OCI-LY7 (cell line): ENCODE measurements around the gene CEP78. TPM values are rescaled to one million over a fixed set of nuclear protein-coding genes. Genes with fewer than 3 reads are reported as not detected.

Source experiments
- BruUV-seq: library from RNA; stranded (reverse); fragments of 400-500 nt; replicated peaks from 2 replicates; lab custom pipeline; 2021; lab: Mats Ljungman, UMichigan
- CTCF ChIA-PET: fragments of 300-600 bp; sonication (Branson Sonifier 250); formaldehyde crosslinking; loops from one replicate; lab custom pipeline; 2022; ENCODE audit warnings: antibody characterized with exemption; ENCODE audit not compliant: unreplicated experiment; lab: Charles Lee
- POLR2A ChIA-PET: fragments of 300-600 bp; sonication (Branson Sonifier 250); formaldehyde crosslinking; loops from one replicate; lab custom pipeline; 2022; ENCODE audit warnings: antibody characterized with exemption; lab: Charles Lee
- DNase-seq: peaks from one replicate; pipeline ENCODE4 v3.0.0-alpha.2; 2015; ENCODE audit warnings: low spot score
- H2AFZ ChIP-seq: fragments of 200-600 bp; sonication (generic), shearing (Covaris generic); 2 replicates; pipeline ENCODE4 v1.6.1; 2014; ENCODE audit warnings: mild to moderate bottlenecking, antibody characterized with exemption, low read length, moderate library complexity
- H3K27ac ChIP-seq: fragments of 200-600 bp; sonication (generic); 2 replicates; pipeline ENCODE4 v1.5.1; 2014; ENCODE audit warnings: mixed run types, low read depth, mild to moderate bottlenecking, moderate library complexity, low read length, inconsistent platforms; ENCODE audit not compliant: poor library complexity, severe bottlenecking
- H3K36me3 ChIP-seq: fragments of 200-600 bp; sonication (generic); 2 replicates; pipeline ENCODE4 v1.6.1; 2014; ENCODE audit warnings: mild to moderate bottlenecking, antibody characterized with exemption, low read length, moderate library complexity, mixed read lengths; ENCODE audit not compliant: insufficient read depth
- H3K4me1 ChIP-seq: fragments of 200-600 bp; sonication (generic); 2 replicates; pipeline ENCODE4 v1.5.1; 2014; ENCODE audit warnings: mild to moderate bottlenecking, low read length; ENCODE audit not compliant: insufficient read depth, poor library complexity, severe bottlenecking
- H3K4me2 ChIP-seq: fragments of 200-600 bp; sonication (generic); 2 replicates; pipeline ENCODE4 v1.6.1; 2014; ENCODE audit warnings: mild to moderate bottlenecking, low read length
- H3K4me3 ChIP-seq: fragments of 200-600 bp; sonication (generic); 2 replicates; pipeline ENCODE4 v1.5.1; 2014; ENCODE audit warnings: mild to moderate bottlenecking, low read depth, low read length; ENCODE audit not compliant: poor library complexity, severe bottlenecking
- H3K79me2 ChIP-seq: fragments of 200-600 bp; sonication (generic); 2 replicates; pipeline ENCODE4 v1.6.1; 2016; ENCODE audit warnings: low read depth, mild to moderate bottlenecking, low read length, moderate library complexity, mixed read lengths; ENCODE audit not compliant: insufficient read depth
- H3K9me2 ChIP-seq: fragments of 200-600 bp; sonication (generic); 2 replicates; pipeline ENCODE4 v1.6.1; 2016; ENCODE audit warnings: mild to moderate bottlenecking, low read length, mixed read lengths; ENCODE audit not compliant: insufficient read depth
- H3K9me3 ChIP-seq: fragments of 200-600 bp; sonication (generic); 2 replicates; pipeline ENCODE4 v1.6.1; 2014; ENCODE audit warnings: mild to moderate bottlenecking, mixed run types, low read length, mixed read lengths
- H4K20me1 ChIP-seq: fragments of 200-600 bp; sonication (generic); 2 replicates; pipeline ENCODE4 v1.6.1; 2014; ENCODE audit warnings: mild to moderate bottlenecking, antibody characterized with exemption, low read length, moderate library complexity, mixed read lengths; ENCODE audit not compliant: insufficient read depth
- EZH2phosphoT487 ChIP-seq: fragments of 200-600 bp; sonication (generic); IDR thresholded peaks from 2 replicates; pipeline ENCODE4 v1.6.1; 2018; ENCODE audit warnings: low read depth, borderline replicate concordance, mild to moderate bottlenecking, mixed run types, antibody characterized with exemption, low read length, moderate library complexity, mixed read lengths
- intact Hi-C: fragments of 100-400 bp; cut with micrococcal nuclease; formaldehyde crosslinking; loops from one replicate; pipeline ENCODE4 v1.10.0; 2022; ENCODE audit not compliant: unreplicated experiment
- total RNA-seq, 2 experiments: library from RNA; depleted of rRNA in 1 of 2; stranded (reverse); fragments of >200 nt in 1 of 2; shearing (Covaris generic) in 1 of 2; gene quantifications; 2 replicates each; pipeline ENCODE4 v1.2.3, GENCODE V29; 2014 to 2022
- TF ChIP-seq, protein P1 (sequence below): fragments of 200-600 bp; sonication (generic); conservative IDR thresholded peaks from 2 replicates; pipeline ENCODE4 v1.5.1; 2014; ENCODE audit warnings: mild to moderate bottlenecking, antibody characterized with exemption, low read length, moderate library complexity, mixed read lengths

CEP78 gene
- total RNA-seq, 2 experiments from 2014 or later: 49.5 to 59.3 TPM

DNA sequence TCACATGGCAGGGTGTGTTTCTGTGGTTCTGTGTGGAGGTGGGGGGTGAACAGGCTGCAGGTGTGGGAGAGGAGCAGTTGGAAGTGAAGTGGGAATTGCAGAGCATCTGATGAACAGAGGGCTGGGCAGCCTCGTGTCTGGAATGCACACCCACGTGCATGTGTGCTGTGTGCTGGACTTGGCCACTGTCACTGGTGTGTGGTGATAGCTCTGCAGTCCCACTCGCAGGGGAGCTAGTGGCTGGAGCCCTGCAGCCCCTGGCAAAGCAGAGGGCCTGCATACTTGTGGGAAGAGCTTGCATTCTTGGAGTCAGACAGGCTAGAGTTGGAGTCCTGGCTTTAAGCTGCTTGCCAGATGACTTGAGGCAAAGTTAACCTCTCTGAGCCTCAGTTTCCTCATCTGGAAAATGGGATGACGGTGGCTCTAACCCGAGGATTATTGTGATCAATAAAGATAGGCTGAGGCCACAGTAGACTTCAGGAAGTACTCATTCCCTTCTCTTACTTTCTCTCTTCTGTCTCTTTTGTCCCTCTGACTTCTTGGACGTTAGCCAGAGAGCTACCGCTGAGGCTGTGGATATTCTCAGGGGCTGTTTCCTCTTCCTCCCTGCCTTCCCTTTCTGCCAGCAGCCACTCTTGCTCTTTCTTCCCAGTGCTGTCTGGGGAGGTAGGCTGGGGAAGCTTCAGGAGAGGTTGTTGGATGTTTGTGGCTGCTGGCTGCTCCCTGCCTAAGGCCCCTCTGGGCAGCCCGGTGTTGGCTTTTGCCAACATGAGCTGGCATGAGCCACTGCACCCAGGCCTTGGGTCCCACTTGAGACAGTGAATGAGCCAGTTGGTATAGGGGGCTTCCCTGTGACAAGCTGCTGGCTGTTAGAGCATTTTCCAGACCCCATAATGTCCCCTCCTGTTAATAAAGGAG is 79.3 kb downstream of the CEP78 start:
- no peak overlapping the region for H3K27ac ChIP-seq
- ChIA-PET CTCF (no interaction called here), POLR2A (interaction anchor here (0.5 to 1.6 kb wide), 3 partner anchors 11 to 18 kb away, joined by 3 to 7 read pairs (median 4); partner anchors contain the start of gene PSAT1)
- no peak for DNase-seq
- H4K20me1 ChIP-seq: no peaks in the 10 kb centered on the region
- intact Hi-C loops: loop anchor here (5.0 kb wide), 1 partner anchor 48 kb away; no protein-coding TSS in a partner anchor
- no peaks in the 10 kb centered on the region for H3K4me1 ChIP-seq
- no peaks in the 10 kb centered on the region; the same call in 1 of the 2 replicates for H3K79me2 ChIP-seq
- no peak overlapping the region for H2AFZ ChIP-seq
- no peak for TF ChIP-seq EZH2phosphoT487
- TF ChIP-seq, protein P1, sequence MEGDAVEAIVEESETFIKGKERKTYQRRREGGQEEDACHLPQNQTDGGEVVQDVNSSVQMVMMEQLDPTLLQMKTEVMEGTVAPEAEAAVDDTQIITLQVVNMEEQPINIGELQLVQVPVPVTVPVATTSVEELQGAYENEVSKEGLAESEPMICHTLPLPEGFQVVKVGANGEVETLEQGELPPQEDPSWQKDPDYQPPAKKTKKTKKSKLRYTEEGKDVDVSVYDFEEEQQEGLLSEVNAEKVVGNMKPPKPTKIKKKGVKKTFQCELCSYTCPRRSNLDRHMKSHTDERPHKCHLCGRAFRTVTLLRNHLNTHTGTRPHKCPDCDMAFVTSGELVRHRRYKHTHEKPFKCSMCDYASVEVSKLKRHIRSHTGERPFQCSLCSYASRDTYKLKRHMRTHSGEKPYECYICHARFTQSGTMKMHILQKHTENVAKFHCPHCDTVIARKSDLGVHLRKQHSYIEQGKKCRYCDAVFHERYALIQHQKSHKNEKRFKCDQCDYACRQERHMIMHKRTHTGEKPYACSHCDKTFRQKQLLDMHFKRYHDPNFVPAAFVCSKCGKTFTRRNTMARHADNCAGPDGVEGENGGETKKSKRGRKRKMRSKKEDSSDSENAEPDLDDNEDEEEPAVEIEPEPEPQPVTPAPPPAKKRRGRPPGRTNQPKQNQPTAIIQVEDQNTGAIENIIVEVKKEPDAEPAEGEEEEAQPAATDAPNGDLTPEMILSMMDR: no peak
- no peak overlapping the region for H3K4me2 ChIP-seq
- no peaks in the 10 kb centered on the region for H3K9me2 ChIP-seq
- H3K9me3 ChIP-seq: no peaks in the 10 kb centered on the region
- H3K4me3 ChIP-seq: no peak overlapping the region
- H3K36me3 ChIP-seq: peaks cover 89% of the 10 kb centered on the region
- no TSS peak for BruUV-seq

DNA sequence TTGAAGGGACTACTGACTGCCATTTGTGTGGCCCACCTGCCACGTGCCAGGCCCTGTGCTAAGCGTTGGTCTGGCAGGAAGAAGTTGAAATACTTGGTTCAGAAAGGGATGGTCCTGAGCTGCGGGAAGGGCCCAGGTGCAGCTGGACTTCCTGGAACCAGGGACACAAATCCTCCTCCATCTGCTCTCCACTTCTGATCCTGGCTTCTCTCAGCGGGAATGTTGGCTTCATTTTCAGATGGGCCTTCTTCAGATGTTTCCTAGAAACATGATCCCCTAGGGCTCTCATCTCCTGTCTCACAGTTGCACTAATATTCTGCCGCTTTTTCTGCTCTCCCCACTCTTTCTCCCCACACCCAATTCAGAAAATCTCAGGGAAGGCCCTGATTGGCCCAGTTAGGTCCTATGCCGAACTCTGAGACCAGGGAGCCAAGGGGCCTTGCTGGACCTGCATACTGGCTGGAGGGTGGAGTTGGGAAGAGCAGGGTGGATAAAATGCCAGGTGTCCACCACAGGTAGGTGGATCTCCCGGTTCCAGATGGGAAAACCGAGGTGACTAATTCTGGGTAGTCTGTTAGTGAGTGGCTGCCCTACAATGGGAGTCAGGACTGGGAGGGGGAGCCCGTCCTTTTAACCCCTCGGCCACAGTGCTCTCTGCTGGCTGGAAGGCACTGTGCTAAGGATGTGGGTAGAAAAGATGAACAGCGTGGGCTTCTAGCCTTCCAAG is 80.5 kb downstream of the CEP78 start:
- CTCF ChIA-PET: no interaction called here
- H3K9me3 ChIP-seq: no peaks in the 10 kb centered on the region
- no peaks in the 10 kb centered on the region; the same call in 1 of the 2 replicates for H3K79me2 ChIP-seq
- intact Hi-C loops: no loop called here
- no peak overlapping the region for H3K4me2 ChIP-seq
- no peak for TF ChIP-seq EZH2phosphoT487
- TF ChIP-seq, protein P1: no peak
- H3K36me3 ChIP-seq: peaks cover 92% of the 10 kb centered on the region
- no peaks in the 10 kb centered on the region for H3K4me1 ChIP-seq
- POLR2A ChIA-PET: interaction anchor here (1.6 kb wide), 1 partner anchor 12 kb away, joined by 4 read pairs; no protein-coding TSS in a partner anchor
- no peaks in the 10 kb centered on the region for H4K20me1 ChIP-seq
- H2AFZ ChIP-seq: no peak overlapping the region
- no peak overlapping the region for H3K4me3 ChIP-seq
- no peak for DNase-seq
- H3K9me2 ChIP-seq: no peaks in the 10 kb centered on the region
- H3K27ac ChIP-seq: no peak overlapping the region
- BruUV-seq: no TSS peak
